GM19397 (cell line): ENCODE data around the gene CNTFR.

ENCODE experiments used
- ATAC-seq: cut with Tn5 transposase; IDR thresholded peaks from one replicate; pipeline ENCODE4 v1.9.1; 2021; ENCODE audit warnings: mild to moderate bottlenecking, moderate library complexity; ENCODE audit not compliant: unreplicated experiment

The CNTFR gene

DNA sequence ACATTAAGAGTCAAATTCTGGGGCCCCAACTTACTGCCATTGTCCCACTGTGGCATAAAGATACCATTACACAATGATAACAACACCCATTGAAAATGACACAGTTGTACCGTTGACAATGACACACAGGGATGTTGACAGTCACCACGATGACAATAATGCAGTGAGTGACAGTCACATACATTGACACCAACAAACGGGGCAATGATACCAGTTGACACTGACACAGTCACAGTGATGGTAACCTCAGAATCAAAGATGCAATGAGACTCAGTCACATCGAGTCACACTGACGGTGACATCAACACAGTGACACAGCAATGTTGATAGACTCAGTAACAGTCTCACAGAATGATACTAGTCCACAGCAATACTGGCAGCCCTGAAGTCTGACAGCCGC, 16.9 kb downstream of the CNTFR start:
- ATAC-seq = no peak

DNA sequence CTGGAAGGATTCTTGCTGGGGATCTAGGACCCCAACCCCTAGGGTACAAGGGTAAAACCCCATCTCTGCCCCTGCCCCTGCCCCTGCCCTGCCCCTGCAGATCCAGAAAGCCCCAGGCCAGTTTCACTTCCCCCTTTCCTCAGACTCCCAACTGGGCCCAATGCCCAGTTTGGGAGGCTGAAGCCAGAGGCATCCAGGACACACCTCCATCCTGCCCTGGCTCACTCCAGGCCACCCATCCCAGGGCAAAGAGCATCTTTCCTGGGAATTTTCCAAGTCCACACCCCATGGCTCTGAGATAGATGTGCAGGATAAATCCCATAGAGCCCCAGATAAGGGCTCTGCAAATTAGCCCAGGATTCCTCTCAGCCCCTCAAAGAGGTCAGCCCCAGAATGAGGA, 17.4 kb downstream of the CNTFR start:
- no peak for ATAC-seq

DNA sequence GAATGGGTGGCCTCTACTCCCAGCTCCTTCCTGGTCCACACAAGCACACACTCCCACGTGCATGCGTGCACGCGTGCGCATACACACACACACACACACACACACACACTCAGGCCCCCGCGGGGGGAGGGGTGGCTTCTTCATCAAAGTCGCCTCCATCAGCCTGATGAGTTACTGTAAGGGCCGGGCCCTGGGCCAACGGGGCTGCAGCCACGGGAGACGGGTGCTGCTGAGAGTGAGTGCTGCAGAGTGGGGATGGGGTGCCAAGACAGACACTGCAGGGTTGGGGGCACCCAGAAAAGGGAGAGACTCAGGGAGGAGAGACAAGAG, 18.1 kb downstream of the CNTFR start:
- no peak for ATAC-seq

DNA sequence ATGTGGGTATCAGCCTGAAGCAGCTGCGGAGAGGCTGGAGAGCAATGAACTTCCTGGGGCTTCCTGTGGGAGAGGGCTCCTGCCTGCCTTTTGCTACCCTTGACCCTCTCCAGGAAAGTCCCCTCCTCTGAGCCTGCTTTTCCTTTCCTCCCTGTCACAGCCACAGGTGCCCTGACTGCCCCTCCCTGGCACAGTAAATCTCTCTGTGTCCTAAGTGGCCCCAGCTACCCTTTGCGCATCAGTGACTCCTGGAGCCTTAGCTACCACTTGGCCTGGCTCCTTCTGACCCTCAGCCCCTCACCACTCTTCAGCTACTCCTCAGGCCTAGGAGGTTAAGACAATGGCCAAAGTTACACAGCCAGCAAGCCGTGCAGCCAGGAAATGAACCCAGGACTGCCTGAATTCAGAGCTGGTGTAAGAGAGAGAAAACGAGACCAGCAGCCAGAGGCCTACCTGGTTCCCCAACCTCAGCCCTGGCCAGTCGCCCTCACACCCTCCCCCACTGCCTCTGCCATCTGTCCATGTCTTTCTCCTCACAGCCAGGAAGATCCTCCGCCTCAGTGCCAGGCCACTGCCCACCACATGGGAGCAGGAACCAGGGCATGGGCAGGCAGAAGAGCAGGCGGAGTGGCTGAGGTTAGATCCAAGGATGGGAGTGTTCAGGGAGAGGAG, 18.6 kb downstream of the CNTFR start:
- ATAC-seq = no peak

DNA sequence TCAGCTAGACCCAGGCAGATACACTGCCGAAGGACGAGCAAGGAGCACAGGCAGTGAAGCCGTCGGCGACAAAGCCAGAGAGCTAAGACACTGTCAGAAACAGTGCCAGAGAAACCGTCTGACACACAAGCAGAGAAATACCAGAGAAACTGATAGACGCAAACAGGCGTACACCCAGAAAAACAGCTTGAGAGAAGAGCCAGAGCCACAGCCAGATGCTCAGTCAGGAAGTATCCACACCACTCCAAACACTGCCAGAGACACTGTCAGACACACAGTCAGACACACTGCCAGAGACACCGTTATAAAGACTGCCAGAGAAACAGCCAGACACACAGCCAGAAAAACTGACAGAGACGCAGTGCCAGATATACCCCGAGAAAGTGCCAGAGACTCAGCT, 19.1 kb downstream of the CNTFR start:
- ATAC-seq = no peak

DNA sequence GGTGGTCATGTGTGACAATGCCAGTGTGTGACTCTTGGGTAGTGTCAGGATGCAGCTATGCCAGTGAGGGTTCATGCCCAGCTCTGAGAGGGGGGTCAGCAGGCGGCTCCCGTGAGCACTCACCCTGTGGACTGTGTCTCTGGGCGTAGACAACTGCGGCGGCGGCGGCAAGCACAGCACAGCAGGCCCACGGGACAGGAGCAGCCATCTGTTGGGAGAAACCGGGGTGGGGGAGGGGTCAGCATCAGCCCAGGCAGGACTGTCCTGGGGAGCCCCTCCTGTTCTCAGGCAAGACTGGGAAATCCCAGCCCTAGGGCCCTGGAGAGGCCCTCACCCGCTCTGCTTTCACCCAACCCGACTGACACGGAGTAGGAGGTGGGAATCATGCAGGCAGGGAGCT, 20.8 kb downstream of the CNTFR start:
- ATAC-seq = no peak

DNA sequence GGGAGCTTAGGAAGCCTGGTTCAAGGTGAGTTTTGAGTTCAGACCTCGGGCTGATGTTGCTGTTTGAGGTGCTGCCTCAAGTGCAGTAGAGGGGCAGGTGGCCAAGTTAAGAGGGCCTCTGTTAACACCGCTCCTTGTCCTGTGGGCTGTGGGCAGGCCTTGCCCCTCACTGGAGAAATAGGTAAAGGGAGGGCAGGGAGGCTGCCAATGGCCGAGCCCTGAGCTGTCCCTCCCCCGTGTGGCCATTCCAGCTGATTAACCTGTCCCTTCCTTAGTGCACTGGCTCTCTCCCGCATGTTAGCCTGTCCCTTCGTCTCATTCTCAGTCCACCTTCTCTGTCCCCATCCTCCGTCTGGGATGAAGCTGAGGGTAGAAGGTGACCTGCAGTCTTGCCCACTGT, 21.4 kb downstream of the CNTFR start:
- ATAC-seq = no peak

DNA sequence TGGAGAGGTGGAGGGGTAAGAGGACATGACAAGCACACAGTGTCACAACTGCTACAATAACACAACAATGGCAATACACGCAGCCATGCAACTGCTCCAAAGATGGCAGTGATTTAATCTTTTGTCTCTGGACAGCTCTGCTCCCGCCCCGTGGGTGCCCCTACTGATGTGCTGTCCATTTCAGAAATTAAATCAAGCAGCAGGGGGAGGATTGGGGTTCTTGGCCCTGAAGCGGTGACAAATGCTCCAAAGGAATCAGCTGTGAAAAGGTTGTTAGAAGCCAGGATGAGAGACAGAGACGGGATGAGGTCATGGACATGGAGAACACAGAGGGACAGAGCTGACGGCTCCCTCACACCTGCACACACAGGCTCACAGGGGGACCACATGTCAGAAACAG, 22.6 kb downstream of the CNTFR start:
- no peak for ATAC-seq

DNA sequence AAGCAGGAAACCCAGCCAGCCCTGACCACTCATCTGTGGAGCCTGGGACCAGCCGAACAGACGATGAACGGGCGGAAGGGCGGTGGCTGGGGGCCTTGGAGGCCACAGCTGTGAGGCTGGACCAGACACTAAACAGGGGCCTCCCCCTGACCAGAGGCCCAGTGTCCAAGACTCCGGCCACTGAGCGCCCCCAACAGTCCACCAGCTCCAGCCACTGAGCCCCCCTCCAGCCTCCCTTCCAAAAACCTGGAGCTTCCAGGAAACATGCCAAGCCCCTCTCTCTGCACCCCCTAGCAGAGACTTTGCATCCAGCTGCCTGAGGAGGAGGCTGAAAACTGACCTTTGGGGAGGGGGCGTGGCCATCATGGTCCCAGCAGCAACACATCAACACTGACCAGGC, 23.2 kb downstream of the CNTFR start:
- no peak for ATAC-seq

DNA sequence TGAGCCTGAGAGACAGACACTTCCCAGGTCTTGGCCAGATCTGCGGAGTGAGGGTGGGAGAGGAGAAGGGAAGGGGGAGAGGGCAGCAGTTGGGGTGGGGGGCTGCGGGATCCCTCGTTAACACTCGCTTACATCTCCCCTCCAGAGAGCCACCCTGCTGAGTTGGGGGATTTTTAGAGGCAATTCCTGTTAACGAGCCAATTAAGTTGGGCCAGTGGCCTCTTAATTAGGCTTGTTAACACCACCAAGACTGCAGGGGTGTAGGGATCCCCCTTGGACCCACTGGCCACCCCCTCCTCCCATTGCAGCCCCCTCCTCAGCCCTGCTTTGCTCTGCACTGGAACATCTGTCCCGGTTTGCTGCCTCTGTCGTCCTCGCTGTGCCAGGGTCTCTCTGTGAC, 23.7 kb downstream of the CNTFR start:
- ATAC-seq = no peak

DNA sequence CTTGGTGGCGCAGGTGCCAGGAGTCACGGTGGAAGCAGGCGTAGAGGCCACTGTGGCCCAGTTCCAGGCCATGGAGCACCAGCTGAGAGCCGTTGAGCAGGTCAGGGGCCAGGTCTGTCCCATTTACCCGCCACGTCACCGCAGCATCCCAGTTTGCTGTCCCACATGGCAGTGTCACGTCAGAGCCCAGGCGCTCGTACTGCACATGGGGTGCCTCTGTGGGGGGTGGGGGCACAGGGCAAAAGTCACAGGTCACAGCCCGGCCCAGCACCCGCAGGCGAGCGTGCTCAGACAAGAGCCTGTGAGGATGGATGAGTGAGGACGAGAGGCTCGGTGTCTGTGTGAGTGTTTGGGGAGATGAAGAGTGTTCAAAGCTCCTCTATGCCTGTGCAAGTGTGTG, 24.9 kb downstream of the CNTFR start:
- no peak for ATAC-seq

DNA sequence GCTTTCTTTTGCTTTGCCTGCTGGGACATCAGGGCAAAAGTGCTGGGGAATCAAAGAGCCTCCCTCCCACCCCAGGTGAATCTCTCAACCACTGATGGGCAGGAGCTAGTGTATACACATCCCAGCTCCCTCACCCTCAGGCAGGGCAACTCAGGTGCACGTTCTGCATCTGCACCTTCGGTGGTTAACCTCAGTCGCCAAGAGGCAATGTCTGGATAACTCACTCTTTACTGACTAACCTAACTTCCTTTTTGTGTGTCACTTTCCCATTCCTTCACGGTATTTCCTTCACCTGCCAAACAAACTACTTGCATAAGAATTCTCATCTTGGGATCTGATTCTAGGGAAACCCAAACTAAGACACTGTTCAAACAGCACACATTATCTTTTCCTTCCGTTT, 26.3 kb downstream of the CNTFR start:
- ATAC-seq = no peak

DNA sequence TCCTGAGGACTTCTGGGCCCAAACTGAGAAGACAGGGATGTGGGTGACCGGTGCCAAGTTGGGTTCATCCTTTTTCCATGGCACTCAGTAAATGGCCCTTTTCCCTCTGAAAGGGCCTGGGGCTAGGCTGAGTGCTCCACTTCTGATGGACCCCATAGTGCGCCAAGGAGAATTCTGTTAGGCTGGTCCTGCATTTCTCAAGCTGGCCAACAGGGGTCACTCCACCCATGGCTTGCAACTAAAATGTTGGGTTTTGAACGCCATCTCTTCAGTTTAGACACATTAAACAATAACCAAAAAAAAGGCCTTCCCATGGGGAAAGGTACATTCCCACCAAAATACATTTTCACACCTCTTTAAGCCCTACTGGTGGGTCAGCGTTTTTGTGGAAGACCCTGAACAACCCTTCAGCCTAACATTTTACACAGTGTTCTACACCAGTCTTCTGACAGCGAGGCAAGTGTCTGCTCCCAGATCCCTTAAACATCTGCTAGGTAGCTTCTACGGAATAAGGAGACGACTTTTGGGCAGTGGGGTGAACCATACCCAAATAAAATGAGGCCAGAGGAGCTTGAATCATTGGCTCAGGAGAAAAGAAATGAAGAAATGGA, 27.3 kb downstream of the CNTFR start:
- no peak for ATAC-seq

DNA sequence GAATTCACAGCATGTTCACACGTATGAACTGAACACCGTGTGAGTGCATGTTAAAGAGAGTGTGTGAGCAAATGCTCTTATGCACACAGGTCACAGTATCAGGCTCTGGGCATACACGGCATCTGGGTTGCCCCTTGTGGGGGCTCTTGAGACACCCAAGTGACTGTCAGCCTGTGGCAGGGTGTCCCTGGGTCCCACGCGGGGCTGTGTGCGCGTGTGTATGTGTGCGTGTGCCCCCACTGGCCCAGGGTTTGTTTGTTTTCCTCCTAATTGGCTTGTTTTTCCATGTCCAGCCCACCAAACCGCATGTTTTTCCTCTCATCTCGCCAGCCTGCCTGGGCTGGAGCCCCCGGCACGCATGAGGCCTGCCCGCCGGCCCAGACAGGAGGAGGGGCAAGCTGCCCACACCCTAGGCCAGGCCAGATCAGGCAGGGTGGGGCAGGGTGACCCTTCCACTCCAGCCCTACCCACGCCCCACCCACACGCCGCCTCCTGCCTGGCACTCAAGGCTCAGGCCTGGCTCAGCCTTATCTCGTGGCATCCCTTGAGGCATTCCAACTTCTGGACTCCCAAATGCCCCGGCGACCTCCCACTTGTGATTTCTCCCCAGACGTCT, 28.8 kb downstream of the CNTFR start:
- ATAC-seq = no peak

DNA sequence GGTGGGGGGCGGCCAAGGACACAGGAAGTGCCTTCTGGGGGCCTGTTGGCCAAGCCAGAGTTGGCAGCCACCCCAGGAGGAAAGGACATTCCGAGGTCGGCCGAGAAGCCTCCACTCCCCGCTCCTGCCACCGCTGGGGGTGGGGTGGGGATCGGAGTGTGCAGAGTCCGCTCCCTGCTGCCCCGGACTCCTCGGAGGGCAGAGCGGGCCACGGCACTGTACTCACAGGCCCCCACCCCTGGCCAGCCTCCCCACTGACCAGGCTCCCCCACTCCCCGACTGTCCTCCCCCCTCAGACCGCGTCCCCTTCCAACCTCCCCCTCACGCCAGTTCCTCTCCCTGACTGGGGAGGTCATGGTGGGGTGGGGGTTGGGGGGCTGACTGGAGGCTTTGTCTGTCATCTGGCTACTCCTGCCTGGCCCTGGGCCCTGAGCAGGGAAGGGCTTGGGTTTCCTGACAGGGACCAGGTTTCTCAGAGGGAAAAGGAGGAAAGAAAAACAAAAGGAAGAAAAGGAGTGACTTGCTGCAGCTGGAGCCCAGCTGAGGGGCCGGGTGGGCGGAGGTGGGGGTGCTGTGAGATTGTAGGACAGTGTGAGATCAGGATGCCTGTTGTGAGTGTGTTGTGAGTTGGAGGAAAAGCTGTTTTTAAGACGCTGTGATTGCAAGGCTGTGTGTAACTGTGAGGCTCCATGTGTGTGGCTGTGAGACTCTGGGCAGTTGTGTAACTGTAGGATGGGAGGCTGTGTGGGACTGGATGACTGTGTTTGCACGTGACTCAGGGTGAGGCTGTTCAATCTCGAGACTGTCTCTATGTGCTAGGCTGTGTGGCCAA, 29.7 kb downstream of the CNTFR start:
- ATAC-seq = no peak

DNA sequence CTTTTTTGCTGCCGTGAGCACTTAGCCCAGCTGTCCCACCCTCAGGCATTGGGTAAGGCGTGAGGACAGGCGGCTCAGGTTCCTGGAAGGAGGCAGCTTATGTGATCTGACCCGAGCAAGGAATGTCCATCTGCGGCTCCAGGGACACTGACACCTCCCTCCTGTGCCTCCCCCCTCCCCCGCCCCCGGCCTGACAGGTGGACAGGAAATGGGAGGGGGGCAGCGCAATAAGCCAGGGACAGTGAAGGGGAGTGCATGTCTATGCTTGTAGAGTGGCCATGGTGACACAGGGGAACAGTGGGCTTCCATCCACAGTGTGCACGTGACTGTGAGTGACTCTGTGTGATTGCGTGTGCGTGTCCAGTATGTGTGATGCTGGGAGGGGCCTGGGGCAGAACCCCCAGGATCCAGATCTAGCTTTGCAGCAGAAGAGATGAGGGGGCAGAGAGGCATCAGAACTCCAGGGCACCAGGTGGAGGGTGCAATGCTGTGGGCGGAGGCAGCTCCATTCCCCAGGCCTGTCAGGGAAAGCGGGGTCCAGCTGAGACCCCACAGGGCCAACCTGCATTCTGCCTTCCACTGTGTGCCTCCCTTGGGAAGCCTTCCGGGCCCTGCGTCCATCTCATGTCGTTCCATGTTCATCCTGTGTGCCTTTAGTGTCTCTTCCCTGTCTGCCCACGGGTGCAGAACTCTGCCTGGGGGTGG, 30.5 kb downstream of the CNTFR start:
- ATAC-seq = no peak

DNA sequence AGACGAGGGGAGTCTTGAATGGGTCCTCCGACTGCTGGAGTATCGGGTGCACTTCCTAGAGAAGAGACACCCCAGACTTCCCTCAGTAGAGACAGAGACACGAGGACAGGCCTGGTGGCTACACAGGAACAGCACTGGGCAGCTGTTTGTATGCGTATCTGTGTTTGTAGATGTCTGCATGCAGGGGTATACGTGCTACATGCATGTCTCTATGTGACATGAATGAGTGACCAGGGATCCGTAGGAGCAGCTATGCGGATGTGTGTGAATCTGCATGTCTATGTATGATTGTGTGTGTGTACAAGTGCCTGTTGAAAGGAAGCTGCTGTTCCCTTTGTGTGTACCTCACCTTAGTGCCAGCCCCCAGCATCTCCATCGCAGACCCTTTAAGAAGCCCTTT, 31.2 kb downstream of the CNTFR start:
- no peak for ATAC-seq

DNA sequence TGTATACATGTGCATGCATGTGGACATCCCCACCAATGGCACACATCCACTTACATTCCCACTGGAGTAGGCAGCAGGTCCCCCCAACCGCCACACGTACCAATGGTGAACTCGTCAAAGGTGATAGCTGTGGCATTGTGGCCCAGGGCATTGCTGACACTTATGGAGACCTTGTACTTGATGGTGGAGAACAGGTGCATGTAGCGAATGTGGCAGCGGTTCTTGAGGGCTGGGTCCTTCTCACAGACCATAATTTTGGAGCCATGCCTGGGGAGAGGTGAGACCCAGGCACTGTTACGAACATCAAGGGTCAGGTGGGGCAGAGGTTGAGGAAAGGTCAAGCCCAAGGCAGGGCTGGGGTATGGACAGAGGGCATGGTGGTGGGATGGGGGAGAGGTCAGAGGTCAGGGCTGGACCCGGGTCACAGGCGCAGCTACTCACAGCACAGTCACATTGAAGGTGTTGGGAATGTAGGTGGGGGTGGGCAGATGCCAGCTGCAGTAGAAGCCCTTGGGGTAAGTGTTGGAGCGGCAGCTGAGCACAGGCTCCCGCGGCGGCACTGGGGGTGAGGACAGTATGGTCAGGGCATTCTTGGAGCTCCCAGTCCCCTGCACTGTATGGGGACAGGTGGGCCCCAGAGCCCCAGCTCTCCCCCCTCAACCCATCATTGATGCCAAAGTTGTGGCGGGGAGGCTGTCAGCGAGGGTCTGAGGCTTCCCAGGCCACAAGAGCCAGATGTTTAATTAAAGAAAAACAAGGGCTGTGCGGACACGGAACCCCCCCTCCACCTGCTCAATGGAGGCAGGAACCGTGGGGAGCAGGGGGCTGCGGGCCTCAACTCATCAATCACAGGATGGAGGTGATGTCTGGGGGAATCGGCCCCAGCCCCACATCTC, 31.9 kb downstream of the CNTFR start:
- no peak for ATAC-seq

DNA sequence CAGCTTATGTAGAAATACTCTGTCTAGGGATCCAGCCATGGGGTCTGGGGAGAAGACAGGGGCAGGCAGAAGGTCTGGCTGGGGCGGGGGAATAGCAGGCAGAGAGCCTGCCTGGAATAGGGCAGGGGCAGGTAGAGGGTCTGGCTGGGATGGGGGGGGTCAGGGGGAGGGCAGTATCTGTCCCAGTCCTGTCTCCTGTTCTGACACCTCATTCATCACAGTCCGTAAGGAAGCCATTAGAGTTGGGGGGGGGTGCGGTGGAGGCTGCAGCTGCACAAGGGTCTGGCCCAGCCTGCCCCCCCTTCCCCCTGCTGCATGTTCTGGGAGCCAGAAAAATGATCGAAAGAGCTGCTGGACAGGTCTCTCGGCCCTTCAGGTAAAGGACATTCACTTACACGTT, 32.6 kb downstream of the CNTFR start:
- ATAC-seq = no peak

DNA sequence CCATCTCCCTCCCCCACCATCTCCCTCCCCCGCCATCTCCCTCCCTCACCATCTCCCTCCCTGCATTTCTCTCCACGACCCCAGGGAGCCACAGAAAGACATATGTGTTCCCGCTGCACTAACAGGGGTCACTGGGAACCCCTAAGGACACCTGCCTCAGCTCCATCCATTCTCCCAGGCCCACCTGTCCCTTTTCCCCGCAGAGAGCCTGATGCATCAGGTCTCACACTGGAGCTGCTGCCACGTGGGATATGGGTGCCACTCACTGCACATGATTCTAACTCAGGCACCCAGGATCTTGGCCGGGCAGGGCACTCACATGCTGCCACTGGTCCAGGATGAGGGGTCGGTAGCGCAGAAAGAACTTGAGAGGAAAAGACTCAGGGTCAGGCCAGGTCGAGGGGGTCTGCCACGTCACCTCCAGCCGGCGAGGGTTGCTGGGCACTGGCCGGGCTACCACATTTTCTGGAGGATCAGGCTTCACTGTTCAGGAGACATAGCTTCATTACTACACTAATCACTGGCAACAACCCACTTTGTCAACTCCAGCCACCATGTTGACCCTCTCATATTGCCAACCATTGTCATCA, 33.5 kb downstream of the CNTFR start:
- no peak for ATAC-seq
